ENCODE measurements around the gene SPG11.
A peak's percentile ranks its signal among the peaks of the same experiment; 100 is the strongest.
"Not testable (repeated sequence)": the region's sequence is repeated elsewhere in the genome, so short reads cannot be mapped to it uniquely, and the experiment has no call there.

SPG11 gene

GRCh38 chr15:44633603-44634002 lies 29.9 kb downstream of the SPG11 start:
- no peak for DNase-seq (ENCODE audit: low read depth in 3 of 3)

- DNase-seq (ENCODE audit: low read depth in 3 of 3), result not testable (repeated sequence)
Measured at GRCh38 chr15:44625286-44625685, 38.2 kb downstream of the SPG11 start.

GRCh38 chr15:44623178-44623577 lies 40.3 kb downstream of the SPG11 start:
- no peak for DNase-seq (ENCODE audit: low read depth in 3 of 3)

- DNase-seq (ENCODE audit: low read depth in 3 of 3), result no peak
Measured at GRCh38 chr15:44620081-44620480, 43.4 kb downstream of the SPG11 start.

GRCh38 chr15:44616974-44617373 lies 46.5 kb downstream of the SPG11 start:
- no peak for DNase-seq (ENCODE audit: low read depth in 3 of 3)

- DNase-seq (ENCODE audit: low read depth in 3 of 3), result no peak
Measured at GRCh38 chr15:44606740-44607139, 56.7 kb downstream of the SPG11 start.

- DNase-seq (ENCODE audit: low read depth in 3 of 3), result no peak
Measured at GRCh38 chr15:44603126-44603525, 60.3 kb downstream of the SPG11 start.

GRCh38 chr15:44598892-44599291 lies 64.6 kb downstream of the SPG11 start:
- DNase-seq (ENCODE audit: low read depth in 3 of 3), result no peak

GRCh38 chr15:44598066-44598465 lies 65.4 kb downstream of the SPG11 start:
- no peak for DNase-seq (ENCODE audit: low read depth in 3 of 3)

GRCh38 chr15:44596511-44597010 lies 66.9 kb downstream of the SPG11 start:
- DNase-seq (ENCODE audit: low read depth in 3 of 3), result no peak

GRCh38 chr15:44595656-44596510 lies 67.6 kb downstream of the SPG11 start:
- no peak for DNase-seq (ENCODE audit: low read depth in 3 of 3)

- DNase-seq (ENCODE audit: low read depth in 3 of 3), result no peak
Measured at GRCh38 chr15:44595246-44595645, 68.2 kb downstream of the SPG11 start.

- no peak for DNase-seq (ENCODE audit: low read depth in 3 of 3)
Measured at GRCh38 chr15:44593042-44593736, 70.3 kb downstream of the SPG11 start.

- no peak for DNase-seq (ENCODE audit: low read depth in 3 of 3)
Measured at GRCh38 chr15:44591326-44591725, 72.1 kb downstream of the SPG11 start.

- no peak for DNase-seq (ENCODE audit: low read depth in 3 of 3)
Measured at GRCh38 chr15:44588541-44588940, 74.9 kb downstream of the SPG11 start.

GRCh38 chr15:44585633-44586032 lies 77.8 kb downstream of the SPG11 start:
- DNase-seq (ENCODE audit: low read depth in 3 of 3), result no peak

GRCh38 chr15:44584162-44584749 lies 79.2 kb downstream of the SPG11 start:
- peak; percentile 8 to 52 (median 20) for DNase-seq (ENCODE audit: low read depth in 3 of 3)

- DNase-seq (ENCODE audit: low read depth in 3 of 3), result no peak
Measured at GRCh38 chr15:44580105-44580504, 83.4 kb downstream of the SPG11 start.

GRCh38 chr15:44574734-44575133 lies 88.7 kb downstream of the SPG11 start:
- no peak for DNase-seq (ENCODE audit: low read depth in 3 of 3)

- DNase-seq (ENCODE audit: low read depth in 3 of 3), result no peak
Measured at GRCh38 chr15:44573386-44573785, 90.1 kb downstream of the SPG11 start.

- DNase-seq (ENCODE audit: low read depth in 3 of 3), result no peak
Measured at GRCh38 chr15:44570361-44570760, 93.1 kb downstream of the SPG11 start.

- no peak for DNase-seq (ENCODE audit: low read depth in 3 of 3)
Measured at GRCh38 chr15:44569316-44569715, 94.1 kb downstream of the SPG11 start.

- DNase-seq (ENCODE audit: low read depth in 3 of 3), result no peak
Measured at GRCh38 chr15:44568338-44568737, 95.1 kb downstream of the SPG11 start.

All from stimulated activated CD4-positive, alpha-beta T cell treated with anti-CD3 and anti-CD28 coated beads, TNF-alpha, amount 100 ng/mL, for 24 hours (primary cell).